Heart right ventricle (tissue), 16 donors: ENCODE data around the gene MEF2C. TPM values are rescaled to one million over a fixed set of nuclear protein-coding genes. Genes with fewer than 3 reads are reported as not detected.
"Not testable (repeated sequence)": the region's sequence is repeated elsewhere in the genome, so short reads cannot be mapped to it uniquely, and the experiment has no call there.

Experiments
- ATAC-seq, 8 donors: fragments of 200-7000 bp; cut with Tn5 transposase; one replicate each; pipeline ENCODE4 v1.9.1; 2020; ENCODE audit warnings: mild to moderate bottlenecking in 8 of 8, moderate library complexity in 8 of 8, moderate number of reproducible peaks in 1 of 8
- DNase-seq, 2 donors: peaks; one replicate each; pipeline ENCODE4 v3.0.0-alpha.2; 2020
- H3K27ac ChIP-seq, 10 donors: fragments of 200-600 bp; sonication (generic) in 2 of 10; one replicate each; pipeline versions ENCODE4 v1.5.0 to v1.8.0; 2020 to 2022; ENCODE audit warnings: mild to moderate bottlenecking in 3 of 10
- H3K27me3 ChIP-seq, 7 donors: fragments of 200-600 bp; one replicate each; pipeline ENCODE4 v1.8.0; 2021 to 2022; ENCODE audit warnings: mild to moderate bottlenecking in 2 of 7
- H3K36me3 ChIP-seq, 9 donors: fragments of 200-600 bp; sonication (generic) in 1 of 9; one replicate each; pipeline versions ENCODE4 v1.5.0 to v1.8.0; 2020 to 2022; ENCODE audit warnings: mild to moderate bottlenecking in 2 of 9
- H3K4me1 ChIP-seq, 9 donors: fragments of 200-600 bp; sonication (generic) in 1 of 9; one replicate each; pipeline versions ENCODE4 v1.5.0 to v1.8.0; 2020 to 2022; ENCODE audit warnings: mild to moderate bottlenecking in 4 of 9
- H3K4me3 ChIP-seq, 10 donors: fragments of 200-600 bp; sonication (generic) in 2 of 10; one replicate each; pipeline versions ENCODE4 v1.5.0 to v1.8.0; 2020 to 2022; ENCODE audit warnings: mild to moderate bottlenecking in 7 of 10, moderate library complexity in 2 of 10
- H3K9me3 ChIP-seq, 11 donors: fragments of 200-600 bp in 10 of 11; sonication (generic) in 2 of 11; one replicate each; pipeline versions ENCODE4 v1.5.0 to v1.8.0; 2013 to 2022; ENCODE audit warnings: mild to moderate bottlenecking in 2 of 11, control low read depth in 1 of 11, moderate library complexity in 1 of 11
- CTCF ChIP-seq, 9 donors: fragments of 200-600 bp; sonication (generic) in 2 of 9; IDR thresholded peaks; one replicate each; pipeline versions ENCODE4 v1.5.0 to v1.8.0; 2021 to 2022; ENCODE audit warnings: antibody characterized with exemption in 9 of 9, mild to moderate bottlenecking in 5 of 9, moderate library complexity in 1 of 9
- WGBS, 2 donors: extraction: QIAGEN DNeasy Blood & Tissue Kit; methylation state at CpG; one replicate each; pipeline ENCODE4 v1.1.7; 2013; ENCODE audit warnings: inconsistent platforms in 1 of 2; 5-methylcytosine and 5-hydroxymethylcytosine counted together
- intact Hi-C, 10 donors: fragments of 100-400 bp; cut with DNase I; formaldehyde crosslinking; loops; one replicate each; pipeline versions ENCODE4 v1.11.1 to v1.14.2; 2022
- polyA plus RNA-seq, 2 donors: library from polyadenylated mRNA; stranded (reverse); fragments of 200-250 nt; gene quantifications; one replicate each; pipeline ENCODE4 v1.2.3, GENCODE V29; 2013
- total RNA-seq, 10 donors: library from RNA; stranded (reverse); fragmentation: NEBNext Ultra II Directional in 3 of 10; extraction: Animal tissue kit (Norgen Biotek cat#: 25700) in 3 of 10; gene quantifications; one replicate each; pipeline versions ENCODE4 v1.2.1 to v1.2.4, GENCODE V29; 2021 to 2023
- donor health status: Arrhythmogenic right ventricular cardiomyopathy.
- donor health status: ischemic (EF 13 %, LVEDD 7.1; RV severe dilation, severe dysfunction).
- donor health status: healthy with polysubstance abuse.
- donor health status: DM: no; HTN: yes; CAD: no.
- donor health status: DM: no; HTN: no; CAD: no.
- donor health status: ischemic (EF 25% LVEDD 6.9; RV normal size, moderate dysfunction).
- donor health status: ischemic (EF 25% LVEDD 5.7; RV mildly dilated, moderate dysfunction).
- donor health status: healthy.
- donor health status: DM: yes; HTN: yes; CAD: no.
- donor health status: Ischemic cardiomyopathy.
- donor health status: ischemic (EF 35%, LVEDD 5.7; RV mildly dilated, moderate dysfunction).
- donor health status: nonischemic (EF 11% LVEDD 7.7; RV severe dilation, severe dysfunction).
- donor health status: DM: yes; HTN: yes; CAD: no.
- donor health status: PGD.
- donor health status: ischemic (EF 29% LVEDD 5.4; RV normal size, mild dysfunction).
- donor health status: nonischemic (EF 23%, LVEDD 6.1; RV moderate dilation, normal function).

Gene MEF2C
- total and polyA plus RNA-seq, 12 donors: 11.2 to 88.7 (median 66.3) TPM

- Histone ChIP-seq H3K36me3 (no peaks in the 10 kb centered on the region), H3K4me1 (peaks cover 0 to 5% (median 0%) of the 10 kb centered on the region in 9 donors), H3K9me3 (no peaks in the 10 kb centered on the region), H3K4me3 (no peak overlapping the region), H3K27me3 (no peaks in the 10 kb centered on the region), H3K27ac (no peak overlapping the region)
- DNase-seq: no peak
- no peak for ATAC-seq
- 45 to 63% methylated on average over 7 of the region's 7 CpGs for WGBS, 2 donors
- intact Hi-C loops: no loop called here
- no peak for TF ChIP-seq CTCF (IDR thresholded peaks at IDR 0.05)
Observed at GRCh38 chr5:88926774-88927173, 43.8 kb upstream of the MEF2C start.

GRCh38 chr5:88925692-88926490 is 42.9 kb upstream of the MEF2C start:
- no peak overlapping the region for H3K27ac ChIP-seq
- H3K9me3 ChIP-seq: no peaks in the 10 kb centered on the region
- H3K4me3 ChIP-seq: no peak overlapping the region
- TF ChIP-seq CTCF (IDR thresholded peaks at IDR 0.05): no peak
- peaks cover 0 to 5% (median 0%) of the 10 kb centered on the region in 9 donors for H3K4me1 ChIP-seq
- 59 to 71% methylated on average over 2 of the region's 2 CpGs for WGBS, 2 donors
- DNase-seq (no peak), ATAC-seq (peak in 1 of 8 donors; percentile 56)
- no peaks in the 10 kb centered on the region for H3K27me3 ChIP-seq
- intact Hi-C loops: no loop called here
- H3K36me3 ChIP-seq: no peaks in the 10 kb centered on the region

GRCh38 chr5:88924330-88924657 is 41.3 kb upstream of the MEF2C start:
- Histone ChIP-seq H3K36me3 (no peaks in the 10 kb centered on the region), H3K27me3 (no peaks in the 10 kb centered on the region), H3K4me3 (no peak overlapping the region), H3K27ac (no peak overlapping the region), H3K9me3 (peaks cover 0 to 3% (median 0%) of the 10 kb centered on the region in 11 donors), H3K4me1 (peaks cover 0 to 5% (median 0%) of the 10 kb centered on the region in 9 donors)
- no peak for ATAC-seq
- no peak for TF ChIP-seq CTCF (IDR thresholded peaks at IDR 0.05)
- DNase-seq: no peak
- 92 to 94% methylated on average over 3 of the region's 3 CpGs for WGBS, 2 donors
- intact Hi-C loops: no loop called here

GRCh38 chr5:88923623-88924329 is 40.8 kb upstream of the MEF2C start:
- no peak for DNase-seq
- no peak for TF ChIP-seq CTCF (IDR thresholded peaks at IDR 0.05)
- Histone ChIP-seq H3K4me1 (peaks cover 0 to 5% (median 0%) of the 10 kb centered on the region in 9 donors), H3K4me3 (no peak overlapping the region), H3K27ac (no peak overlapping the region), H3K36me3 (no peaks in the 10 kb centered on the region), H3K9me3 (peaks cover 0 to 3% (median 0%) of the 10 kb centered on the region in 11 donors), H3K27me3 (no peaks in the 10 kb centered on the region)
- ATAC-seq: no peak
- intact Hi-C loops: no loop called here
- WGBS, 2 donors: 88 to 89% methylated on average over 15 of the region's 15 CpGs

- WGBS, 2 donors: 91 to 98% methylated on average over 2 of the region's 2 CpGs
- H3K36me3 ChIP-seq, H3K9me3 ChIP-seq, H3K27ac ChIP-seq, DNase-seq, H3K4me1 ChIP-seq, intact Hi-C loops, H3K4me3 ChIP-seq, H3K27me3 ChIP-seq, ATAC-seq: not testable (repeated sequence)
Observed at GRCh38 chr5:88912743-88913142, 29.8 kb upstream of the MEF2C start.

GRCh38 chr5:88911059-88911572 is 28.1 kb upstream of the MEF2C start:
- H3K9me3 ChIP-seq, ATAC-seq, intact Hi-C loops, H3K4me3 ChIP-seq, DNase-seq, H3K4me1 ChIP-seq, H3K27ac ChIP-seq, H3K36me3 ChIP-seq, H3K27me3 ChIP-seq: not testable (repeated sequence)
- WGBS, 2 donors: 78 to 79% methylated on average over 9 of the region's 9 CpGs

GRCh38 chr5:88904478-88904877 is 21.5 kb upstream of the MEF2C start:
- H3K9me3 ChIP-seq, intact Hi-C loops, H3K36me3 ChIP-seq, H3K4me3 ChIP-seq, DNase-seq, H3K27ac ChIP-seq, H3K4me1 ChIP-seq, ATAC-seq, H3K27me3 ChIP-seq: not testable (repeated sequence)
- WGBS, 2 donors: 79 to 81% methylated on average over 2 of the region's 2 CpGs
